Measurements from ENCODE around the gene ARL15.
A peak's percentile ranks its signal among the peaks of the same experiment; 100 is the strongest.

GRCh38 chr5:54254482-54255198 is 55.7 kb downstream of the ARL15 start:
- TF ChIP-seq CTCF (IDR thresholded peaks at IDR 0.05; ENCODE audit: low read depth, low read length) (peak; percentile 55), EZH2phosphoT487 (IDR thresholded peaks at IDR 0.05; ENCODE audit: low read depth) (no peak)

Measured in OCI-LY3 (cell line).